AG09319 (cell line): ENCODE measurements around the gene RASGRF2.

Source experiments
- DNase-seq: peaks from one replicate; pipeline ENCODE4 v3.0.0-alpha.2; 2010; ENCODE audit warnings: low read depth; ENCODE audit errors: extremely low read depth
- CTCF ChIP-seq: IDR thresholded peaks from 2 replicates; pipeline ENCODE4 v1.5.1; 2011; ENCODE audit warnings: low read depth, mild to moderate bottlenecking, inconsistent platforms, low read length, moderate library complexity

RASGRF2 gene

DNA sequence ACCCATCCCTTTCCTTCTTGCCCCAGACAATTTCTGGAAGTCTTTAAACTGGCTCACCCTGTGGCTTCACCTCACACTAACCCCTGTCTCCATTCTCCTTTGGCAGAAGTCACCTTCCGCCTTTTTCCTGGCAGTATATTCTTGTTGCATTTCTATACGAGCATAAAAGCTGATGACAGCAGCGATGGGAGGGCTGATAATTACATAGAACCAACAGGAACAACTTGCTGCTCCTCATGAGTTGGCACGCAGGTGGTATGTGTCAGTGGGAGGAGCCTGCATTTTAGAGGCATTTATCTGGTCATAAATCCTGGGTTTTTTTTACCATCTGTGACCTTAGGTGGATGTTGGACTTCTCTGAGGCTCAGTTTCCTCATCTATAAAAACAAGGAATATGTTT lies 211.6 kb downstream of the RASGRF2 start:
- DNase-seq = no peak
- no peak for TF ChIP-seq CTCF

GRCh38 chr5:81172710-81173109 lies 212.5 kb downstream of the RASGRF2 start:
- TF ChIP-seq CTCF = no peak
- DNase-seq = no peak

- no peak for TF ChIP-seq CTCF
- no peak for DNase-seq
Measured at GRCh38 chr5:81177061-81177460, 216.9 kb downstream of the RASGRF2 start.

- DNase-seq = no peak
- no peak for TF ChIP-seq CTCF
Measured at GRCh38 chr5:81179959-81180358, 219.8 kb downstream of the RASGRF2 start.

DNA sequence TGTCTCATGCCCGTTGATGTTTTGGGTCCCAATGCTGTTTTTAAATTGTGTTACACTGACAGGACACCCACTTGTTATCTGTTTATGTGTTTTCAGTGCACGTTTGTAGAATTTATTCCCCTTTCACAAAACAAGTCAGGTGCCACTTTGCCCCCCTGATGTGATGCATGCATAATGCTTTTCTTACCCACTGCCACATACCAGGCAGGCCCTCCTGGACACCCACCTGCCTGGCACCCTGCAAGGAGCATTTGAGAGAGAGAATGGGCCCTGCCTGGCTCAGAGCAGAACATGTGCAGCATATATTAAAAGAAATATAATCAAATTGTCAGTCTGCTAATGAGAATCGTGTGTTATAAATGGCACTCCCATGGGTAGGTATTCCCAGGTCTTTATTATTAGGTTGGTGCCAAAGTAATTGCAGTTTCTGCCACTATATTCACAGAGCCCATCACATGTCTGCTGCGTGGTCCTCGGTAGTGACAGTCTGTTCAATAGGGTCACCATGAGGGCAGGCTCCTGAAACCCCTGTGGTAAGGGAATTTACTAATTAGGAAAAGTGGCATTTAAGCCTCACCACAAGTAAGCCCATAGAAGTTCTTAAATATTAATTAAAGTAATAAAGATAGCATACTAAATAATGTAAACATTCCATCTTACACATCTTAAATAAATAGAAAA lies 220.8 kb downstream of the RASGRF2 start:
- no peak for TF ChIP-seq CTCF

GRCh38 chr5:81181576-81182316 lies 221.6 kb downstream of the RASGRF2 start:
- no peak for DNase-seq
- no peak for TF ChIP-seq CTCF

More for the DNA sequence above, 220.8 kb downstream of the RASGRF2 start:
- DNase-seq = no peak

DNA sequence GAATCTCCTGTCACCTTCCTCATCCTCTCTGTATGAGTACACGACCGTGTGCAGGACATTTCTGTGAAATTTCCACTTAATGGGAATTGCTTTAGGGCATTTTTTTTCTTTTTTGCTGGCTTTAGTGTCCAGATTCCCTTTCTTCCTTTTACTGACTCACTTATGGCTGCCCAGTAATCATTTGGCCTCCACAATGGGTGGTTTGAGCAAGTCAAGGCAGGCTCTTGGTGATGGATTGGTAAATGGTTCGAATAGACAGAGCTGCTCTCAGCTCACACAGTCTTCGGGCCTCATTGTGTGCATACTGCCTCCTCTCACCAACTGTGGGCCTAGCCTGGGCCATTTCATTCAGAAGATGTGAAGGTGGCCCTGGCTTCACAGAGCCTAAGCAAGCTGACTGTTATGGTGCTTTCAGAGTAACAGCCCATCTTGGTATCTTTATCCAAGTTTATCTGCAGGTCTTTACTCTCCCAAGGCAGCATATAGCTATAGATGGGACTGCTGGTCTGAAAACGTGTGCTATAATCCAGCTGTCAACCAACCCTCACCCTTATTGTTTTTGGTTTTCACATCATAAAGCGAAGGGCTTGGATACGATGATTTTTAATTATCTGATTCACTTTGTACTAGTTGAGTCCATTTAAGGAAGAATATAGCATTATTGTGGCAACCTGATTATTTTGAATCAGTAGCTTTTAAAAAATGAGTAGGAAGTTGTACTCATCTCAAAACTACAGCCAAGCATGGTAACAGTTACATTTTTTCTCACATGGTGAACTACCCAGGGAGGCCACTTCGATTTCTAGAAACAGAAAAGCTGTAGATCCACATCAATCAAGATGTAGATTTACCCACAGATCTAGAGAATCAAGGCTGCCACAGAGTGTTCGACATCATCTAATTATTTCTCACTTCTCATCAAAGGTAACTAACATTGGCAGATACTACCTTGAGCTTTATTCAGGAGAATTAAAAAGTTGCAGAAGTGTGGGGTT lies 222.5 kb downstream of the RASGRF2 start:
- DNase-seq = no peak
- no peak for TF ChIP-seq CTCF
